C4-2B (cell line): ENCODE data around the gene SON.

Experiments used
- CTCF ChIP-seq: fragments of 450-650 bp; conservative IDR thresholded peaks from 2 replicates; pipeline ENCODE4 v1.5.1; 2017; ENCODE audit warnings: mild to moderate bottlenecking
- ZFX ChIP-seq: fragments of 450-650 bp; IDR thresholded peaks from 2 replicates; pipeline ENCODE4 v1.6.1; 2017

DNA sequence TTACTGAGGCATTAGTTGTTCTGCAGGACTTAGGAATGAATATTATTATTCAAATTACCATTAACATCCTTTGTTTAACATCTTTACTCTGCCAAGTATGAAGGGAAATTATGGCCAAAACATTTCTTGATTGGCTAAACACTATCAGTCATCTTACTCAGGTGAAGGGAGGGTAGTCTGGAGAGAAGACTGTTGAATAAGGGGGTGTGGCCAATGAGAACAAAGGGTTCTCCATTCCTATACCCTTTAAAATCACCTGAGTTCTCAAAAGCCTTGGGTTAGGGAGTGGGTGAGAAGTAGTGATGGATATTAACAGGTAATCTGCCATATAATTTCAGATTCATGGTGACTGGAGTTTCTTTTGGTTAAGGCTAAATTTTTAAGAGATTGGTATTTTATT, 79.4 kb downstream of the SON start:
- TF ChIP-seq CTCF: no peak
- TF ChIP-seq ZFX: no peak
